ENCODE results near the gene RAET1G. TPM values are rescaled to one million over a fixed set of nuclear protein-coding genes. Genes with fewer than 3 reads are reported as not detected.
"Not testable (repeated sequence)": the region's sequence is repeated elsewhere in the genome, so short reads cannot be mapped to it uniquely, and the experiment has no call there.

The RAET1G gene
- total RNA-seq, 4 donors from 2014 or later: 0.59 to 2.0 (median 1.6) TPM; not detected in 1

DNA sequence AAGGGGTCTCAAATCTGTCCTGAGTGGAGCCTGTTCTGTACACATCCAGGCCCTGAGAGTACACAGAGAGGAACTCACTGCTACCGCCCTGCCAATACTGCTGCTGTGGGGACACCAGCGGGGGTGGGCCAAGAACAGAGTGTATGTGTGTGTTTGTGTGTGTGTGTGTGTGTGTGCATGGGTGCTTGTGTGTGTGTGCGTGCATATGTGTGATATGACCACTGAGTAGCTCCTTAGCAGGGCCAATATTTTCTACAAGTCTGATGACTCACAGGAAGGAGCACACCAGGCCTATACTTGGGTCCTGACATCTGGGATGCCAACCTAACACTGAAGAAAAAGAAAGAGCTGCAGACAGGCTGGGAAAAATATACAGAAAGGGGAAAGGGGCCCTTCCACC is 26.4 kb downstream of the RAET1G start:
- peak overlapping the region in 2 of 3 donors; percentile 27 to 60 for H3K27ac ChIP-seq
- no peaks in the 10 kb centered on the region for H3K9me3 ChIP-seq
- intact Hi-C loops (cut with DNase I): no loop called here
- no peak overlapping the region for H3K4me3 ChIP-seq (replicated peaks in 1 of 3)
- no peak for DNase-seq
- TF ChIP-seq POLR2A (IDR thresholded peaks at IDR 0.05): no peak
- TF ChIP-seq, protein P1, sequence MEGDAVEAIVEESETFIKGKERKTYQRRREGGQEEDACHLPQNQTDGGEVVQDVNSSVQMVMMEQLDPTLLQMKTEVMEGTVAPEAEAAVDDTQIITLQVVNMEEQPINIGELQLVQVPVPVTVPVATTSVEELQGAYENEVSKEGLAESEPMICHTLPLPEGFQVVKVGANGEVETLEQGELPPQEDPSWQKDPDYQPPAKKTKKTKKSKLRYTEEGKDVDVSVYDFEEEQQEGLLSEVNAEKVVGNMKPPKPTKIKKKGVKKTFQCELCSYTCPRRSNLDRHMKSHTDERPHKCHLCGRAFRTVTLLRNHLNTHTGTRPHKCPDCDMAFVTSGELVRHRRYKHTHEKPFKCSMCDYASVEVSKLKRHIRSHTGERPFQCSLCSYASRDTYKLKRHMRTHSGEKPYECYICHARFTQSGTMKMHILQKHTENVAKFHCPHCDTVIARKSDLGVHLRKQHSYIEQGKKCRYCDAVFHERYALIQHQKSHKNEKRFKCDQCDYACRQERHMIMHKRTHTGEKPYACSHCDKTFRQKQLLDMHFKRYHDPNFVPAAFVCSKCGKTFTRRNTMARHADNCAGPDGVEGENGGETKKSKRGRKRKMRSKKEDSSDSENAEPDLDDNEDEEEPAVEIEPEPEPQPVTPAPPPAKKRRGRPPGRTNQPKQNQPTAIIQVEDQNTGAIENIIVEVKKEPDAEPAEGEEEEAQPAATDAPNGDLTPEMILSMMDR (IDR thresholded peaks at IDR 0.05): no peak
- no peaks in the 10 kb centered on the region for H3K27me3 ChIP-seq
- H3K4me1 ChIP-seq: peaks cover 9 to 36% of the 10 kb centered on the region in 2 donors
- 96 to 97% methylated on average over 3 of the region's 3 CpGs for WGBS, 2 donors
- no peaks in the 10 kb centered on the region for H3K36me3 ChIP-seq

DNA sequence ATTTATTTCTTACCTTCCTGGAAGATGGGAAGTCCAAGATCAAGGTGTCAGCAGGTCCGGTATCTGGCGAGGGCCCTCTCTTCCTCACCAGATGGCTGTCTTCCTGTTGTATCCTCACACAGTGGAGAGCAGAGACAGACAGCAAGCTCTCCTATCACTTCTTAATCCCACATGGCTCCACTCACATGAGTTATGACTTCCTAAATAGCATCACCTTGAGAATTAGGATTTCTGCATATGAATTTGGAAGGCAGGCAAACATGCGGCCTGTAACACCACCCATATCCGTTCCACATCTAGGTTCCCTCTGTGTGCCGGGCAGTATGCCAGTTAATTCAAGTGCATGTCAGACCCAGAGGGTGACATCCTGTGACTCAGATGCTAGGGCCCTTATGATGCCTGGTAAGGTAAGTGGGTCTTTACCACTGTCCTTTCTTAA is 27.1 kb downstream of the RAET1G start:
- H3K36me3 ChIP-seq: no peaks in the 10 kb centered on the region
- H3K27ac ChIP-seq: peak overlapping the region in 2 of 3 donors; percentile 33 to 65
- TF ChIP-seq POLR2A (IDR thresholded peaks at IDR 0.05): no peak
- TF ChIP-seq, protein P1 (IDR thresholded peaks at IDR 0.05): no peak
- WGBS, 2 donors: 65 to 67% methylated on average over 5 of the region's 5 CpGs
- DNase-seq: peak; percentile 33 to 37
- intact Hi-C loops (cut with DNase I): no loop called here
- H3K27me3 ChIP-seq: no peaks in the 10 kb centered on the region
- peaks cover 9 to 36% of the 10 kb centered on the region in 2 donors for H3K4me1 ChIP-seq
- no peak overlapping the region for H3K4me3 ChIP-seq (replicated peaks in 1 of 3)
- H3K9me3 ChIP-seq: no peaks in the 10 kb centered on the region

DNA sequence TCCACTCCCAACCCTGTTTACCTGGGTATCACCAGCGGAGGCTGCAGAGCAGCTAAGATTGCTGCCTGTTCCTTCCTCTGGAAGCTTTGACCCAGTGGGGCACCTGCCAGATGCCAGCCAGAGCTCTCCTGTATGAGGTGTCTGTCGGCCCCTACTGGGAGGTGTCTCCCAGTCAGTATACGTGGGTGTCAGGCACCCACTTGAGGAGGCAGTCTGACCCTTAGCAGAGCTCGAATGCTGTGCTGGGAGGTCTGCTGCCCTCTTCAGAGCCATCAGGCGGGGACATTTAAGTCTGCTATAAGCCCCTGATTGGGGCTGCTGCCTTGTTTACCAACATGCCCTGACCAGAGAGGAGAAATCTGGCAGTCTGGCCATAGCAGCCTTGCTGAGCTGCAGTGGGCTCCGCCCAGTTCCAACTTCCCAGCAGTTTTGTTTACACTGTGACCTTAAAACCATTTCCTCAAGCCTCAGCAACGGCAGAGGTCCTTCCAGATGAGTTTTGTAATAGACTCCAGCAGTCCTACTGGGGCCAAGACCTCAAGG is 27.8 kb downstream of the RAET1G start:
- no peak for TF ChIP-seq POLR2A (IDR thresholded peaks at IDR 0.05)
- TF ChIP-seq, protein P1 (IDR thresholded peaks at IDR 0.05): no peak
- 40 to 49% methylated on average over 6 of the region's 7 CpGs for WGBS, 2 donors
- Histone ChIP-seq H3K36me3 (no peaks in the 10 kb centered on the region), H3K4me1 (peaks cover 9 to 36% of the 10 kb centered on the region in 2 donors), H3K9me3 (no peaks in the 10 kb centered on the region), H3K27me3 (no peaks in the 10 kb centered on the region), H3K27ac (peak overlapping the region; percentile 27 to 65 (median 33)), H3K4me3 (replicated peaks in 1 of 3) (no peak overlapping the region)
- intact Hi-C loops (cut with DNase I): no loop called here
- peak; percentile 63 to 68 for DNase-seq

DNA sequence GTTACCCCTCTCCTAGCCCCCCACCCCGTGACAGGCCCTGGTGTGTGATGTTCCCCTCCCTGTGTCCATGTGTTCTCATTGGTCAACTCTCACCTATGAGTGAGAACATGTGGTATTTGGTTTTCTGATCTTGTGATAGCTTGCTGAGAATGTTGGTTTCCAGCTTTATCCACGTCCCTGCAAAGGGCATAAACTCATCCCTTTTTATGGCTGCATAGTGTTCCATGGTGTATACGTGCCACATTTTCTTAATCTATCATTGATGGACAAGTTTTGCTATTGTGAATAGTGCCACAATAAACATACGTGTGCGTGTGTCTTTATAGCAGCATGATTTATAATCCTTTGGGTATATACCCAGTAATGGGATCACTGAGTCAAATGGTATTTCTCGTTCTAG is 31.1 kb downstream of the RAET1G start:
- intact Hi-C loops (cut with DNase I); H3K4me3 ChIP-seq (replicated peaks in 1 of 3); DNase-seq; H3K36me3 ChIP-seq; H3K27me3 ChIP-seq; H3K27ac ChIP-seq; H3K9me3 ChIP-seq: not testable (repeated sequence)
- WGBS, 2 donors: 88 to 89% methylated on average over 6 of the region's 6 CpGs
- H3K4me1 ChIP-seq: peaks cover 9 to 26% of the 10 kb centered on the region in 2 donors

DNA sequence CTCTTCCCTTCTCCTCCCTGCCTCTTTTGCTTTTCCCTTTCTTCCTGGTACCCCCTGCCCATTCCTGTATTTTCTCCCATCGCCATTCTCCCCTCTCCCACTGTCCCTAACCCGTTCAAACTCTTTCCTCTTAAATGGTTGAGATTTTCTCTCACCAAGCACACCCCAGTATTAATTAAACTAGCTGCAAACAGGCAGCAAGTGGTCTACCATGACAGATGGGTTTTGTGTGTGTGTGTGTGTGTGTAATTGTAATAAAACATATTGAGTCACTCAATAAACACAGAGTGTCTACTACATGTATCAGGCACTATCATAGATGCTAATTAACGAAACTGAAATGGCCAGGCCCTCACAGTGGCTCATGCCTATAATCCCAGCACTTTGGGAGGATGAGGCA is 31.7 kb downstream of the RAET1G start:
- Histone ChIP-seq H3K9me3 (no peaks in the 10 kb centered on the region), H3K27me3 (no peaks in the 10 kb centered on the region), H3K36me3 (no peaks in the 10 kb centered on the region), H3K4me3 (replicated peaks in 1 of 3) (no peak overlapping the region), H3K4me1 (peaks cover 9 to 20% of the 10 kb centered on the region in 2 donors), H3K27ac (no peak overlapping the region)
- TF ChIP-seq, protein P1 (IDR thresholded peaks at IDR 0.05): no peak
- TF ChIP-seq POLR2A (IDR thresholded peaks at IDR 0.05): no peak
- 80 to 85% methylated on average over 3 of the region's 3 CpGs for WGBS, 2 donors
- DNase-seq: no peak
- intact Hi-C loops (cut with DNase I): no loop called here
